ENCODE results near the gene EIF5B.

DNA sequence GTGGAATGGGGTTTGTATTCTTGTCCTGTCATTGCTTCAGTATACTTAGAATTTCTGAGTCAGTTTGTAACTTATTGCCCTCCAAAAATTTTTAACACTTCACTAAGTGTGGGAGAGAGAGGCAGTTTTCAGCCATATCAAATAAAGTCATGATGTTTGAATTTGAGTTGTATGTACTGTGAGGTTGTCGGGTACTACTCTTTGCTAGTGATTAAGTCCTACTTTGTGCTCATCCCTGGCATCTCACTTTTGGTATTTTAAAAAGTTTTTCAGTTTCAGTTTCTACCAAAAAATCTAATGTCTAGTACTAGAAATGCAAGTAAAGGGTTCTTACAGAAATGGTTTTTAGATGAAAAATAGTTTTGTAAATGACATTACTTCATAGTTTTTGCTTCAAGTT lies 40.7 kb downstream of the EIF5B start:
- TF ChIP-seq, protein P1, sequence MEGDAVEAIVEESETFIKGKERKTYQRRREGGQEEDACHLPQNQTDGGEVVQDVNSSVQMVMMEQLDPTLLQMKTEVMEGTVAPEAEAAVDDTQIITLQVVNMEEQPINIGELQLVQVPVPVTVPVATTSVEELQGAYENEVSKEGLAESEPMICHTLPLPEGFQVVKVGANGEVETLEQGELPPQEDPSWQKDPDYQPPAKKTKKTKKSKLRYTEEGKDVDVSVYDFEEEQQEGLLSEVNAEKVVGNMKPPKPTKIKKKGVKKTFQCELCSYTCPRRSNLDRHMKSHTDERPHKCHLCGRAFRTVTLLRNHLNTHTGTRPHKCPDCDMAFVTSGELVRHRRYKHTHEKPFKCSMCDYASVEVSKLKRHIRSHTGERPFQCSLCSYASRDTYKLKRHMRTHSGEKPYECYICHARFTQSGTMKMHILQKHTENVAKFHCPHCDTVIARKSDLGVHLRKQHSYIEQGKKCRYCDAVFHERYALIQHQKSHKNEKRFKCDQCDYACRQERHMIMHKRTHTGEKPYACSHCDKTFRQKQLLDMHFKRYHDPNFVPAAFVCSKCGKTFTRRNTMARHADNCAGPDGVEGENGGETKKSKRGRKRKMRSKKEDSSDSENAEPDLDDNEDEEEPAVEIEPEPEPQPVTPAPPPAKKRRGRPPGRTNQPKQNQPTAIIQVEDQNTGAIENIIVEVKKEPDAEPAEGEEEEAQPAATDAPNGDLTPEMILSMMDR (IDR thresholded peaks at IDR 0.05), result no peak
- no peak for TF ChIP-seq POLR2A (IDR thresholded peaks at IDR 0.05)

Data from breast epithelium (tissue), 3 donors.